ENCODE results near the gene DIAPH2. TPM values are rescaled to one million over a fixed set of nuclear protein-coding genes. Genes with fewer than 3 reads are reported as not detected.

DIAPH2 gene
- total and polyA plus RNA-seq, 2 donors (not counting 1 experiment from before 2014, with no cell fraction given) = 16.8 to 18.5 TPM

DNA sequence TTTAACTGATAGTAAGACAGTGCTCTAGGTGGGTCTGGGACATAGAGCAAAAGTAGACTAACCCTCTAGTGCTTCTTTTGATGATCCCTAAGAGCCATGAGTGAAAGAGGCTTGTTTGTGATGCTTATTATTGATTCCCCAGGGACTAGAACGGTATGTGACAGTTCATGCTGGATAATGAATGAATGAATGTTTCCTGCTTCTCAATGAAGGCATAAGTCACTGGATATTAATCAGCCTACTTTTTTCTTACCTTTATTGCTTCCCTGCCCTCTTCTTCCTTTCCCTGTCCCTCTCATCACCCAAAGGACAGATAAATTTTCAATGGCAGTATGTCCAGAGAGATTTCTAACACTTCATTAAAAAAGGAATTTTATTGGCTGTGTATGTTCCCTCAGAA is 685.3 kb downstream of the DIAPH2 start:
- no peak overlapping the region for H3K4me3 ChIP-seq (replicated peaks in 1 of 4; ENCODE audit: control extremely low read depth in 1 of 4, insufficient read depth in 1 of 4, low read depth in 3 of 4, low read length in 4 of 4)
- H3K36me3 ChIP-seq (ENCODE audit: control insufficient read depth, insufficient read depth, low read length) = no peaks in the 10 kb centered on the region
- H3K4me1 ChIP-seq (ENCODE audit: control insufficient read depth, extremely low read depth, insufficient read depth, low read length) = no peaks in the 10 kb centered on the region
- H3K9ac ChIP-seq (ENCODE audit: insufficient read depth, low read length) = no peak overlapping the region
- no peaks in the 10 kb centered on the region for H3K9me3 ChIP-seq (ENCODE audit: control insufficient read depth, insufficient read depth, low read depth, low read length)
- no peak overlapping the region for H3K4me2 ChIP-seq (ENCODE audit: extremely low read depth, insufficient read depth, low read length)
- H3K79me2 ChIP-seq (ENCODE audit: control insufficient read depth, insufficient read depth, low read length) = no peaks in the 10 kb centered on the region
- H3K27ac ChIP-seq (ENCODE audit: insufficient read depth, low read length) = no peak overlapping the region
- no peaks in the 10 kb centered on the region for H4K20me1 ChIP-seq (ENCODE audit: control insufficient read depth, extremely low read depth, insufficient read depth, low read length)
- no peak for TF ChIP-seq EZH2 (IDR thresholded peaks at IDR 0.05; ENCODE audit: low read length, missing control alignments)
- no peak for DNase-seq (ENCODE audit: low read depth in 2 of 2)
- no peaks in the 10 kb centered on the region for H3K27me3 ChIP-seq (ENCODE audit: control insufficient read depth, insufficient read depth, low read length)
- no peak overlapping the region for H2AFZ ChIP-seq (ENCODE audit: low read length)

DNA sequence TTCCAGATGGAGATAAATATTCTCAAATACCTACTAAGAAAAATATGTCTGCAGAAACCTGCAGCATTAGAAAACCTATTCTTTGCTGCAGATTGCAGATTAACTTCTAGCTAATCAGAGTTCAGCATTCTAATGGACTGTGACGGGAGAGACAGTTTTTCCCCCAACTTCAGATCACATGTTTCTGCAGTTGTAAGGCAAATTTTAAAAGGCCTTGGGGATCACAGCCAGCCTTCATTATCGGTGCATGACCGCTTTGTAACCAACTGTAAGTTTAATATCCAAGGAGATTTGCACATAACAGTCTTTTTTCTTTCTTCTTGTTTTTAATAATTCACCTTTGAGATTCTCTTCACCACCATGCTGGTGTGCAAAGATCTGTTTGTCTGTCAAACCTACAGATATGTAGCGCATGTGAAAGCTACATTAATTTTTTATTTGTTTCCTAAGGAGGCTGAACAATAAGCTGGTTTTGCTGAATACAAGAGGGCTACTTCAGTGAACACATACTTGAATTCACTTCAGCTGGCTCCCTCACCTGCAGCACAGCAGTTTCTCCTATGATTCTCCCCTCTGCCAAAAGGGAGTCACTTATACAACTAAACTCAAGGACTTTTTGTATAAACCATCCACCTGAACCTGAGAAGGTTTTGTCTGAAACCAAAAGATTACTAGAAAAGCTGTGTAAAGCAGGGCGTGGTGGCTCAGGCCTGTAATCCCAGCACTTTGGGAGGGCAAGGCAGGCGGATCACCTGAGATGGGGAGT is 687.5 kb downstream of the DIAPH2 start:
- H3K4me3 ChIP-seq (replicated peaks in 1 of 4; ENCODE audit: control extremely low read depth in 1 of 4, insufficient read depth in 1 of 4, low read depth in 3 of 4, low read length in 4 of 4) = no peak overlapping the region
- H3K9me3 ChIP-seq (ENCODE audit: control insufficient read depth, insufficient read depth, low read depth, low read length) = no peaks in the 10 kb centered on the region
- no peak overlapping the region for H3K4me2 ChIP-seq (ENCODE audit: extremely low read depth, insufficient read depth, low read length)
- H4K20me1 ChIP-seq (ENCODE audit: control insufficient read depth, extremely low read depth, insufficient read depth, low read length) = no peaks in the 10 kb centered on the region
- H3K36me3 ChIP-seq (ENCODE audit: control insufficient read depth, insufficient read depth, low read length) = no peaks in the 10 kb centered on the region
- no peaks in the 10 kb centered on the region for H3K79me2 ChIP-seq (ENCODE audit: control insufficient read depth, insufficient read depth, low read length)
- no peak overlapping the region for H3K27ac ChIP-seq (ENCODE audit: insufficient read depth, low read length)
- DNase-seq (ENCODE audit: low read depth in 2 of 2) = no peak
- no peaks in the 10 kb centered on the region for H3K27me3 ChIP-seq (ENCODE audit: control insufficient read depth, insufficient read depth, low read length)
- no peak overlapping the region for H3K9ac ChIP-seq (ENCODE audit: insufficient read depth, low read length)
- H2AFZ ChIP-seq (ENCODE audit: low read length) = no peak overlapping the region
- no peak for TF ChIP-seq EZH2 (IDR thresholded peaks at IDR 0.05; ENCODE audit: low read length, missing control alignments)
- TF ChIP-seq, protein P1, sequence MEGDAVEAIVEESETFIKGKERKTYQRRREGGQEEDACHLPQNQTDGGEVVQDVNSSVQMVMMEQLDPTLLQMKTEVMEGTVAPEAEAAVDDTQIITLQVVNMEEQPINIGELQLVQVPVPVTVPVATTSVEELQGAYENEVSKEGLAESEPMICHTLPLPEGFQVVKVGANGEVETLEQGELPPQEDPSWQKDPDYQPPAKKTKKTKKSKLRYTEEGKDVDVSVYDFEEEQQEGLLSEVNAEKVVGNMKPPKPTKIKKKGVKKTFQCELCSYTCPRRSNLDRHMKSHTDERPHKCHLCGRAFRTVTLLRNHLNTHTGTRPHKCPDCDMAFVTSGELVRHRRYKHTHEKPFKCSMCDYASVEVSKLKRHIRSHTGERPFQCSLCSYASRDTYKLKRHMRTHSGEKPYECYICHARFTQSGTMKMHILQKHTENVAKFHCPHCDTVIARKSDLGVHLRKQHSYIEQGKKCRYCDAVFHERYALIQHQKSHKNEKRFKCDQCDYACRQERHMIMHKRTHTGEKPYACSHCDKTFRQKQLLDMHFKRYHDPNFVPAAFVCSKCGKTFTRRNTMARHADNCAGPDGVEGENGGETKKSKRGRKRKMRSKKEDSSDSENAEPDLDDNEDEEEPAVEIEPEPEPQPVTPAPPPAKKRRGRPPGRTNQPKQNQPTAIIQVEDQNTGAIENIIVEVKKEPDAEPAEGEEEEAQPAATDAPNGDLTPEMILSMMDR (conservative IDR thresholded peaks at IDR 0.05 in 1 of 2, IDR thresholded peaks at IDR 0.05 in 1 of 2; ENCODE audit: low read depth in 1 of 2, low read length in 2 of 2) = no peak
- no peaks in the 10 kb centered on the region for H3K4me1 ChIP-seq (ENCODE audit: control insufficient read depth, extremely low read depth, insufficient read depth, low read length)

DNA sequence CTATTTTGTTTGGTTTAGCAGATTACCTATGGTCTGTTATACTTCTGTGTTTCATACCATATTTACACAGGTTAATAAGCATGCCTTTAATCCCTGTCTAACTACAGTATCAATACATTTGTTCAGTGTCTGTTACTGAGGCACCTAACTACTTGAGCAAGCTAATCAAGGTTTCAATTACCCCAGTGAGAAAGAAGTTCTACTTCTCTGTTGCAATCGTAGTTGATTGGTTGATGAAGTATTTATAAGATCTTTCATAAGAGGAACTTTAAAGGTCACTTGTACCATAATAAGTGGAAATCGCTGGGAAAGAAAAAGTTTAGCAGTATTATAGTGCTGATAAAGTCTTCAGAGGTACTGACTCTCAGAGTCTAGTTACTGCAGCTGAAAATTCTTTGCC is 689.6 kb downstream of the DIAPH2 start:
- H3K9ac ChIP-seq (ENCODE audit: insufficient read depth, low read length) = no peak overlapping the region
- no peaks in the 10 kb centered on the region for H3K36me3 ChIP-seq (ENCODE audit: control insufficient read depth, insufficient read depth, low read length)
- no peak for DNase-seq (ENCODE audit: low read depth in 2 of 2)
- H4K20me1 ChIP-seq (ENCODE audit: control insufficient read depth, extremely low read depth, insufficient read depth, low read length) = no peaks in the 10 kb centered on the region
- H3K27ac ChIP-seq (ENCODE audit: insufficient read depth, low read length) = no peak overlapping the region
- no peaks in the 10 kb centered on the region for H3K79me2 ChIP-seq (ENCODE audit: control insufficient read depth, insufficient read depth, low read length)
- no peaks in the 10 kb centered on the region for H3K9me3 ChIP-seq (ENCODE audit: control insufficient read depth, insufficient read depth, low read depth, low read length)
- H3K4me2 ChIP-seq (ENCODE audit: extremely low read depth, insufficient read depth, low read length) = no peak overlapping the region
- no peak overlapping the region for H2AFZ ChIP-seq (ENCODE audit: low read length)
- no peak overlapping the region for H3K4me3 ChIP-seq (replicated peaks in 1 of 4; ENCODE audit: control extremely low read depth in 1 of 4, insufficient read depth in 1 of 4, low read depth in 3 of 4, low read length in 4 of 4)
- no peaks in the 10 kb centered on the region for H3K27me3 ChIP-seq (ENCODE audit: control insufficient read depth, insufficient read depth, low read length)
- TF ChIP-seq, protein P1 (conservative IDR thresholded peaks at IDR 0.05 in 1 of 2, IDR thresholded peaks at IDR 0.05 in 1 of 2; ENCODE audit: low read depth in 1 of 2, low read length in 2 of 2) = no peak
- TF ChIP-seq EZH2 (IDR thresholded peaks at IDR 0.05; ENCODE audit: low read length, missing control alignments) = no peak
- H3K4me1 ChIP-seq (ENCODE audit: control insufficient read depth, extremely low read depth, insufficient read depth, low read length) = no peaks in the 10 kb centered on the region

Data from fibroblast of lung (primary cell).